IMR-90 (cell line): ENCODE results near the gene RPS6KA2. TPM values are rescaled to one million over a fixed set of nuclear protein-coding genes. Genes with fewer than 3 reads are reported as not detected.

Experiments
- ATAC-seq: fragments of 200-7000 bp; cut with Tn5 transposase; 2 replicates; pipeline ENCODE4 v1.9.1; 2020; ENCODE audit warnings: low read depth, mild to moderate bottlenecking, moderate library complexity
- BruUV-seq: library from RNA; stranded (reverse); fragments of 400-500 nt; replicated peaks from 2 replicates; lab custom pipeline; 2021; lab: Mats Ljungman, UMichigan
- CTCF ChIA-PET: fragments of 300-600 bp; formaldehyde crosslinking; extraction: SDS; loops from one replicate; lab custom pipeline; 2021; ENCODE audit warnings: antibody characterized with exemption; lab: Yijun Ruan, JAX
- POLR2A ChIA-PET: fragments of 300-600 bp; sonication (Branson Sonifier 250); formaldehyde crosslinking; loops from one replicate; lab custom pipeline; 2022; ENCODE audit warnings: antibody characterized with exemption; ENCODE audit not compliant: unreplicated experiment; lab: Charles Lee
- DNase-seq: peaks from one replicate; pipeline ENCODE4 v3.0.0; 2013
- H2AFZ ChIP-seq: replicated peaks from 2 replicates; pipeline ENCODE3; 2013; ENCODE audit warnings: low read length, mild to moderate bottlenecking; ENCODE audit not compliant: poor library complexity
- H2AK5ac ChIP-seq: 2 replicates; pipeline ENCODE4 v1.6.1; 2013; ENCODE audit warnings: low read depth, low read length, inconsistent platforms
- H2AK9ac ChIP-seq: replicated peaks from 2 replicates; pipeline ENCODE3; 2013; ENCODE audit warnings: mild to moderate bottlenecking, low read depth, low read length, moderate library complexity; ENCODE audit not compliant: poor library complexity
- H2BK120ac ChIP-seq: 2 replicates; pipeline ENCODE4 v1.6.1; 2013; ENCODE audit warnings: low read depth, low read length, inconsistent platforms
- H2BK15ac ChIP-seq: 3 replicates; pipeline ENCODE4 v1.6.1; 2013; ENCODE audit warnings: low read depth, low read length, inconsistent platforms
- H2BK20ac ChIP-seq: 2 replicates; pipeline ENCODE4 v1.6.1; 2013; ENCODE audit warnings: low read depth, mild to moderate bottlenecking, inconsistent platforms, low read length, moderate library complexity
- H2BK5ac ChIP-seq: 2 replicates; pipeline ENCODE4 v1.6.1; 2013; ENCODE audit warnings: mild to moderate bottlenecking, low read depth, low read length, inconsistent platforms; ENCODE audit not compliant: poor library complexity, severe bottlenecking
- H3K14ac ChIP-seq: replicated peaks from 2 replicates; pipeline ENCODE4 v1.6.1; 2013; ENCODE audit warnings: low read depth, low read length, inconsistent platforms
- H3K18ac ChIP-seq: 2 replicates; pipeline ENCODE4 v1.6.1; 2013; ENCODE audit warnings: low read depth, low read length, control low read depth
- H3K23ac ChIP-seq: 2 replicates; pipeline ENCODE4 v1.6.1; 2013; ENCODE audit warnings: low read depth, low read length, inconsistent platforms
- H3K27ac ChIP-seq: 2 replicates; pipeline ENCODE4 v1.5.1; 2013; ENCODE audit warnings: mild to moderate bottlenecking, control low read depth, low read length; ENCODE audit not compliant: insufficient read depth
- H3K27me3 ChIP-seq: 2 replicates; pipeline ENCODE4 v1.6.1; 2013; ENCODE audit warnings: low read length; ENCODE audit not compliant: control insufficient read depth, insufficient read depth
- H3K36me3 ChIP-seq: 2 replicates; pipeline ENCODE4 v1.6.1; 2013; ENCODE audit warnings: low read length, mixed read lengths; ENCODE audit not compliant: control insufficient read depth, insufficient read depth
- H3K4ac ChIP-seq: 2 replicates; pipeline ENCODE4 v1.6.1; 2013; ENCODE audit warnings: low read depth, low read length, inconsistent platforms
- H3K4me1 ChIP-seq: 2 replicates; pipeline ENCODE4 v1.6.1; 2013; ENCODE audit warnings: low read length, mixed read lengths; ENCODE audit not compliant: control insufficient read depth, insufficient read depth
- H3K4me2 ChIP-seq: 2 replicates; pipeline ENCODE4 v1.6.1; 2013; ENCODE audit warnings: low read depth, mild to moderate bottlenecking, control low read depth, low read length, moderate library complexity
- H3K4me3 ChIP-seq: 2 replicates; pipeline ENCODE4 v1.5.1; 2013; ENCODE audit warnings: low read depth, mild to moderate bottlenecking, control low read depth, low read length, moderate library complexity; ENCODE audit not compliant: insufficient read depth
- H3K56ac ChIP-seq: 2 replicates; pipeline ENCODE4 v1.6.1; 2013; ENCODE audit warnings: low read length, inconsistent platforms; ENCODE audit not compliant: insufficient read depth; ENCODE audit errors: extremely low read depth
- H3K79me1 ChIP-seq, 2 experiments: 2 replicates each; pipeline ENCODE4 v1.6.1; 2013; ENCODE audit warnings: low read length in 2 of 2, inconsistent platforms in 1 of 2, low read depth in 1 of 2
- H3K9ac ChIP-seq: 2 replicates; pipeline ENCODE4 v1.6.1; 2013; ENCODE audit warnings: low read depth, low read length, control low read depth
- H3K9me1 ChIP-seq: 2 replicates; pipeline ENCODE4 v1.6.1; 2013; ENCODE audit warnings: low read length, inconsistent platforms; ENCODE audit not compliant: insufficient read depth
- H3K9me3 ChIP-seq: 2 replicates; pipeline ENCODE4 v1.6.1; 2013; ENCODE audit warnings: low read length; ENCODE audit not compliant: control insufficient read depth, insufficient read depth
- H4K20me1 ChIP-seq: 2 replicates; pipeline ENCODE4 v1.6.1; 2013; ENCODE audit warnings: low read length, inconsistent platforms; ENCODE audit not compliant: insufficient read depth
- H4K5ac ChIP-seq: 2 replicates; pipeline ENCODE4 v1.6.1; 2013; ENCODE audit warnings: mild to moderate bottlenecking, low read depth, low read length, control low read depth
- H4K8ac ChIP-seq, 2 experiments: 2 replicates each; pipeline ENCODE4 v1.6.1; 2013; ENCODE audit warnings: low read depth in 2 of 2, low read length in 2 of 2, control low read depth in 1 of 2, inconsistent platforms in 1 of 2
- H4K91ac ChIP-seq: 2 replicates; pipeline ENCODE4 v1.6.1; 2013; ENCODE audit warnings: low read depth, low read length, inconsistent platforms; ENCODE audit not compliant: insufficient read depth
- BHLHE40 ChIP-seq: fragments of 150-350 bp; IDR thresholded peaks from 2 replicates; pipeline ENCODE4 v1.6.1; 2016; ENCODE audit warnings: mild to moderate bottlenecking, low read depth, low read length
- ELK1 ChIP-seq: fragments of 150-350 bp; IDR thresholded peaks from 2 replicates; pipeline ENCODE4 v1.6.1; 2016; ENCODE audit warnings: low read depth, mild to moderate bottlenecking, low read length, moderate library complexity, borderline replicate concordance
- FOS ChIP-seq: fragments of 150-350 bp; IDR thresholded peaks from 2 replicates; pipeline ENCODE4 v1.6.1; 2016; ENCODE audit warnings: low read depth, low read length
- WGBS, 2 experiments: methylation state at CpG; one replicate each; pipeline versions ENCODE4 v1.1.5 to v1.1.7; 2013; ENCODE audit warnings: missing lambda C conversion rate in 2 of 2; ENCODE audit not compliant: insufficient read length in 1 of 2; ENCODE audit errors: extremely low coverage in 2 of 2; 5-methylcytosine and 5-hydroxymethylcytosine counted together
- dilution Hi-C: fragments of 300-500 bp; cut with HindIII; formaldehyde crosslinking; loops from one replicate; pipeline ENCODE4 v1.14.3; 2018; ENCODE audit warnings: low sequenced_read_pairs; ENCODE audit not compliant: unreplicated experiment
- in situ Hi-C: fragments of 300-500 bp; cut with MboI; formaldehyde crosslinking; loops from 3 replicates; pipeline ENCODE4 v1.14.3; 2019; ENCODE audit warnings: low sequenced_read_pairs, inconsistent platforms, mixed read lengths
- intact Hi-C: fragments of 100-400 bp; cut with micrococcal nuclease; formaldehyde crosslinking; loops from 2 replicates; pipeline ENCODE4 v1.10.0; 2022
- polyA plus RNA-seq, 3 experiments: library from polyadenylated mRNA; depleted of rRNA; stranded (reverse); fragments of >200 nt; gene quantifications; 2 replicates each; pipeline ENCODE4 v1.2.3, GENCODE V29; 2012; ENCODE audit warnings: low replicate concordance in 1 of 3
- total RNA-seq: library from RNA; depleted of rRNA; stranded (reverse); fragments of >200 nt; gene quantifications from 2 replicates; pipeline ENCODE4 v1.2.3, GENCODE V29; 2012

RPS6KA2 gene
- total and polyA plus RNA-seq, 2 of the 4 experiments (the other 2 are of a cell fraction), result 26.9 to 31.3 TPM

DNA sequence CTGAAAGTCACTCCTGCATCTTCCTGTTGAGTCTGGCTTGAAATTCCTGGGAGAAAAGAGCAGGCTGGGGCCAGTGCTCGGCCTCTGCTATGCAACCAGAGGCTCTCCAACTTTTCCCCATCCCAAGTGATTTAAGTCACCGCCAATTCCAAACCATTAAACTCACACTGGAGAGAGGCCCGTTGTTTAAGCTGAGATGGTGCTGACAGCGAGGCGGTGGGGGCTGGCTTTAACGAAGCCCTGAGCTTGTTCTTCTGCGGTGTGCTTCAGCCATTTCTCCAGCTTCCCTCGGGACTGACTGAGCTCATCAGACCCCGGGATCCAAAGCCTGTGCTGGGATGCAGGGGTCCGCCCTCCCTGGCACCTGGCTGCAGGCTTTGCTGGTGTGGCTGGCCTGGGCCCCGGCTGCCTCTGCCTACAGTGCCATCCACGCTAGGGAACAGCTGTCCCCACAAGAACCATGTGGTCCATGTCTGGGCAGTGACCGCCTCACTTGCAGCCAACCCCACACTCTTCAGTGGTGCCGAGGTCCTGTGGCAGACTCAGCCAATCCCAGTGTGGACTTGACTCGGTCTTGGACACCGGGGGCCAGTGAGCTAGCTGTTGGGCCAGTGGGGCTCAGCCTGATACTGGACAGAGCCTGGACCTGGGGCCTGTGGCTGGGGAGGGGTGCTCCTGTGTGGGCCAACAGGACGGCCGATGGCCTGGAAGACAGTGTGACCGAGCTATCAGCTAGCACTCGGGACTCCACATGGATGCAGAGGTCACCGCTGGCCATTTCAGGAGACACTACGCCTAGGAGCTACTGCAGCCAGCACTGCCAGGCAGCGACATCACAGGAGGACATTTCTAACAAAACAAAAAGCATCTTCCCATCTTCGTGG, 61.7 kb downstream of the RPS6KA2 start:
- H4K91ac ChIP-seq, result no peak overlapping the region
- H2BK120ac ChIP-seq, result 0 out of 2 replicates have a peak overlapping the region, but pooled peaks have one; percentile 22
- H2AK9ac ChIP-seq, result peak overlapping the region; percentile 57
- H3K27me3 ChIP-seq, result no peaks in the 10 kb centered on the region
- in situ Hi-C loops (no loop called here), dilution Hi-C loops (no loop called here), intact Hi-C loops (no loop called here)
- peaks cover 23% of the 10 kb centered on the region; the same call in 1 of the 2 replicates for H3K36me3 ChIP-seq
- peak overlapping the region; percentile 63; the same call in 1 of the 3 replicates for H2BK15ac ChIP-seq
- WGBS, 2 experiments, result 96% methylated on average over 4 of the region's 24 CpGs; no CpG with 5 or more reads in 1 of the 2 experiments
- H3K4me1 ChIP-seq, result peaks cover 12% of the 10 kb centered on the region; the same call in 1 of the 2 replicates
- H3K56ac ChIP-seq, result no peak overlapping the region
- no peak overlapping the region for H3K4ac ChIP-seq
- H3K9ac ChIP-seq, result no peak overlapping the region
- no peak overlapping the region for H3K23ac ChIP-seq
- no peaks in the 10 kb centered on the region for H3K9me3 ChIP-seq
- ChIA-PET CTCF (no interaction called here), POLR2A (no interaction called here)
- DNase-seq (no peak), ATAC-seq (no peak)
- no peak overlapping the region for H3K4me3 ChIP-seq
- BruUV-seq, result no TSS peak
- peaks cover 20% of the 10 kb centered on the region for H4K20me1 ChIP-seq
- peaks cover 3 to 50% of the 10 kb centered on the region in 2 experiments for H3K79me1 ChIP-seq
- H3K27ac ChIP-seq, result no peak overlapping the region
- no peak overlapping the region for H3K18ac ChIP-seq
- peak overlapping the region; percentile 84 for H2AK5ac ChIP-seq
- no peak overlapping the region for H2AFZ ChIP-seq
- peak overlapping the region; percentile 24; the same call in 1 of the 2 replicates for H2BK20ac ChIP-seq
- H4K5ac ChIP-seq, result no peak overlapping the region
- 0 out of 4 replicates have a peak overlapping the region, but pooled peaks of 1 of the 2 experiments have one; percentile 16 for H4K8ac ChIP-seq
- no peak overlapping the region for H3K4me2 ChIP-seq
- TF ChIP-seq FOS (no peak), BHLHE40 (no peak), ELK1 (no peak)
- H3K9me1 ChIP-seq, result peaks cover 17% of the 10 kb centered on the region
- no peak overlapping the region for H2BK5ac ChIP-seq
- no peak overlapping the region for H3K14ac ChIP-seq
